Subcutaneous abdominal adipose tissue (tissue), 5 donors: ENCODE measurements around the gene MIA3.

Experiments
- H3K27ac ChIP-seq: one replicate; pipeline ENCODE4 v1.7.0; 2013; ENCODE audit warnings: low read depth, mild to moderate bottlenecking, inconsistent platforms, low read length, moderate library complexity
- H3K27me3 ChIP-seq, 5 donors: one replicate each; pipeline ENCODE4 v1.7.0; 2013; ENCODE audit warnings: low read length in 5 of 5, inconsistent platforms in 1 of 5; ENCODE audit not compliant: control insufficient read depth in 5 of 5, insufficient read depth in 4 of 5
- H3K36me3 ChIP-seq, 5 donors: one replicate each; pipeline ENCODE4 v1.7.0; 2013; ENCODE audit warnings: low read length in 5 of 5; ENCODE audit not compliant: control insufficient read depth in 5 of 5, insufficient read depth in 5 of 5
- H3K4me1 ChIP-seq, 5 donors: one replicate each; pipeline ENCODE4 v1.7.0; 2013; ENCODE audit warnings: low read length in 5 of 5, mild to moderate bottlenecking in 3 of 5, moderate library complexity in 1 of 5; ENCODE audit not compliant: control insufficient read depth in 5 of 5, insufficient read depth in 5 of 5
- H3K4me3 ChIP-seq, 5 donors: one replicate each; pipeline ENCODE4 v1.7.0; 2013; ENCODE audit warnings: low read length in 5 of 5, low read depth in 1 of 5
- H3K9ac ChIP-seq, 5 donors: one replicate each; pipeline ENCODE4 v1.7.0; 2013; ENCODE audit warnings: low read length in 5 of 5, mild to moderate bottlenecking in 4 of 5, moderate library complexity in 3 of 5
- H3K9me3 ChIP-seq, 5 donors: one replicate each; pipeline ENCODE4 v1.7.0; 2013; ENCODE audit warnings: low read length in 5 of 5; ENCODE audit not compliant: control insufficient read depth in 5 of 5
- donor health status: healthy.
- donor health status: healthy.
- donor health status: healthy.
- donor health status: healthy.
- donor health status: healthy.

MIA3 gene, protein sequence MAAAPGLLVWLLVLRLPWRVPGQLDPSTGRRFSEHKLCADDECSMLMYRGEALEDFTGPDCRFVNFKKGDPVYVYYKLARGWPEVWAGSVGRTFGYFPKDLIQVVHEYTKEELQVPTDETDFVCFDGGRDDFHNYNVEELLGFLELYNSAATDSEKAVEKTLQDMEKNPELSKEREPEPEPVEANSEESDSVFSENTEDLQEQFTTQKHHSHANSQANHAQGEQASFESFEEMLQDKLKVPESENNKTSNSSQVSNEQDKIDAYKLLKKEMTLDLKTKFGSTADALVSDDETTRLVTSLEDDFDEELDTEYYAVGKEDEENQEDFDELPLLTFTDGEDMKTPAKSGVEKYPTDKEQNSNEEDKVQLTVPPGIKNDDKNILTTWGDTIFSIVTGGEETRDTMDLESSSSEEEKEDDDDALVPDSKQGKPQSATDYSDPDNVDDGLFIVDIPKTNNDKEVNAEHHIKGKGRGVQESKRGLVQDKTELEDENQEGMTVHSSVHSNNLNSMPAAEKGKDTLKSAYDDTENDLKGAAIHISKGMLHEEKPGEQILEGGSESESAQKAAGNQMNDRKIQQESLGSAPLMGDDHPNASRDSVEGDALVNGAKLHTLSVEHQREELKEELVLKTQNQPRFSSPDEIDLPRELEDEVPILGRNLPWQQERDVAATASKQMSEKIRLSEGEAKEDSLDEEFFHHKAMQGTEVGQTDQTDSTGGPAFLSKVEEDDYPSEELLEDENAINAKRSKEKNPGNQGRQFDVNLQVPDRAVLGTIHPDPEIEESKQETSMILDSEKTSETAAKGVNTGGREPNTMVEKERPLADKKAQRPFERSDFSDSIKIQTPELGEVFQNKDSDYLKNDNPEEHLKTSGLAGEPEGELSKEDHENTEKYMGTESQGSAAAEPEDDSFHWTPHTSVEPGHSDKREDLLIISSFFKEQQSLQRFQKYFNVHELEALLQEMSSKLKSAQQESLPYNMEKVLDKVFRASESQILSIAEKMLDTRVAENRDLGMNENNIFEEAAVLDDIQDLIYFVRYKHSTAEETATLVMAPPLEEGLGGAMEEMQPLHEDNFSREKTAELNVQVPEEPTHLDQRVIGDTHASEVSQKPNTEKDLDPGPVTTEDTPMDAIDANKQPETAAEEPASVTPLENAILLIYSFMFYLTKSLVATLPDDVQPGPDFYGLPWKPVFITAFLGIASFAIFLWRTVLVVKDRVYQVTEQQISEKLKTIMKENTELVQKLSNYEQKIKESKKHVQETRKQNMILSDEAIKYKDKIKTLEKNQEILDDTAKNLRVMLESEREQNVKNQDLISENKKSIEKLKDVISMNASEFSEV (N-terminal part only)

DNA sequence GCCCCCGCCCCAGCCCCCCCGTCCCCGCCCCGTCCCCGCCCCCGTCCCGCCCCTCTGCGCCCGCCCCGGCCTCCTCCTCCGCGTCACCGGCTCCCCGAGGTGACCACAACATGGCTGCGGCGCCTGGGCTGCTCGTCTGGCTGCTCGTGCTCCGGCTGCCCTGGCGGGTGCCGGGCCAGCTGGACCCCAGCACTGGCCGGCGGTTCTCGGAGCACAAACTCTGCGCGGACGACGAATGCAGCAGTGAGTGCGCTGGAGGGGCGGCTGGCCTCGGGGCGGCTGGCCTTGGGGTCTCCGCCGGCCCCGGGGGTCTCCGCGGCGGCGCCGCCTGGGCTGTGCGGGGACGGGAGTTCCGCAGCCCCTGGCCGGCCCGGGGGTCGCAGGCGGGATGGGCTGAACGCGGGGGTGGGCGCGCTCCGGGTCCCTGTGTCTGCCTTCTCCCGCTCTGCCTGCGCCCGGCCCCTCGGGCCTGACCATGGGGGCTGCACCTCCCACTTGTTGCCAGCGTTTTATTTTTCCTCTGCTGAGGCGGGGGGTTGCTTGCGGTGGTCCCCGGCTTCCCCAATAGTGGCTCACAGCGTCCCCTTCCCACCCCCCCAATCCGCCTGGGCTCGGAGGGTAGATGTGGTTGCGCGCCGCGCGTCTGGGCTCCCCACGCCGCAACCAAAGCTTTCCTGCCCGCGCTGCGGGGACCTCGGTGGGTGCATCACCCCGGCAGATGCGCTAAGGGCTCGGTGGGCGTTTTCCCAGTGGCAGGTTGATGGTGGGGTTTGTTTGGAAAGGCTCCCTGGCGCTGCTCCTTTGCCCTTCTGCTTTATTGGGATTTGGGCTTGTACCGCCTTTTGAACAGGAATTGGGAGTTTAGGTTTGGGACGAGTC lies at the start of gene MIA3:
TSS of gene MIA3 (plus strand) at position 97 of the 879 bp plus-strand sequence. CDS start at position 111, 14 bp downstream.
- Histone ChIP-seq H3K36me3 (peaks cover 3 to 14% (median 7%) of the 10 kb centered on the region in 5 donors), H3K9ac (peak within 1 kb of the TSS; percentile 33 to 79 (median 69)), H3K27me3 (no peaks in the 10 kb centered on the region), H3K27ac (peak within 1 kb of the TSS; percentile 57), H3K4me3 (peak within 1 kb of the TSS; percentile 82 to 93 (median 85)), H3K4me1 (peaks cover 0 to 22% (median 21%) of the 10 kb centered on the region in 5 donors), H3K9me3 (no peaks in the 10 kb centered on the region)

DNA sequence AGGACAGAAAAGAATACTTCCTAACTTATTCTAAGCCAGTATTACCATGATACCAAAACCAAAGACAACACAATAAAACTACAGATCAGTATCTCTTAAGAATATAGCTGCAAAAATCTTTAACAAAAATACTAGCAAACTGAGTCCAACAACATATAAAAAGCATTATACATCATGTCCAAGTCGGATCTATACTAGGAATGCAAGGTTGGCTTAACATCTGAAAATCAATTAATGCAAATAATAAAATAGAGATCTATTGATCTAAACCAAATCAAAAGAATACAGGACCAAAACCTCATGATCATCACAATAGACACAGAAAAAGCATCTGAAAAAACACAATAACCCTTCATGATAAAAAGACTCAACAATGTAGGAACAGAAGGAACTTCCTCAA lies 47.1 kb upstream of the MIA3 start:
- no peak overlapping the region for H3K4me3 ChIP-seq
- H3K4me1 ChIP-seq, result no peaks in the 10 kb centered on the region
- no peak overlapping the region for H3K9ac ChIP-seq
- H3K36me3 ChIP-seq, result peaks cover 11 to 42% (median 33%) of the 10 kb centered on the region in 5 donors
- no peaks in the 10 kb centered on the region for H3K9me3 ChIP-seq
- no peaks in the 10 kb centered on the region for H3K27me3 ChIP-seq
- no peak overlapping the region for H3K27ac ChIP-seq

DNA sequence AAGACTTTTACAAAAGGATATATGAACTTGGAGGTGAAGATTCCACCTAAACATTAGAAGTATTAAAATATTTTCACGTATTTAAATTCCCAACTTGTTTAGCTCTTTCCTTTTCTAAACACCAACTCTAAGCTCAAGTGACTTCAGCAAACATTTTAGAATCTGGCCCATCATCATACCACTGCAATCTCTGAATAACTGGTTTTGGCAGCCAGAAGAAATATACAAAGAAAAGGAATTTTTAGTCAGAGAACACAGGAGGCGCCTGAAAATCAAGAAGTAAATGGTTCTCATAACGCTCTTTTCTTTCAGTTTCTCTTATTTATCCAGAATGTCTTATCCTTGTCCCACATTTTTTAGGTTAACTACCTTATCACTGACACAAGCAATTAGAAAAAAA lies 38.6 kb upstream of the MIA3 start:
- no peak overlapping the region for H3K9ac ChIP-seq
- H3K27me3 ChIP-seq, result no peaks in the 10 kb centered on the region
- H3K27ac ChIP-seq, result no peak overlapping the region
- peaks cover 5 to 30% (median 27%) of the 10 kb centered on the region in 5 donors for H3K36me3 ChIP-seq
- no peaks in the 10 kb centered on the region for H3K9me3 ChIP-seq
- no peak overlapping the region for H3K4me3 ChIP-seq
- H3K4me1 ChIP-seq, result peaks cover 0 to 11% (median 4%) of the 10 kb centered on the region in 5 donors

DNA sequence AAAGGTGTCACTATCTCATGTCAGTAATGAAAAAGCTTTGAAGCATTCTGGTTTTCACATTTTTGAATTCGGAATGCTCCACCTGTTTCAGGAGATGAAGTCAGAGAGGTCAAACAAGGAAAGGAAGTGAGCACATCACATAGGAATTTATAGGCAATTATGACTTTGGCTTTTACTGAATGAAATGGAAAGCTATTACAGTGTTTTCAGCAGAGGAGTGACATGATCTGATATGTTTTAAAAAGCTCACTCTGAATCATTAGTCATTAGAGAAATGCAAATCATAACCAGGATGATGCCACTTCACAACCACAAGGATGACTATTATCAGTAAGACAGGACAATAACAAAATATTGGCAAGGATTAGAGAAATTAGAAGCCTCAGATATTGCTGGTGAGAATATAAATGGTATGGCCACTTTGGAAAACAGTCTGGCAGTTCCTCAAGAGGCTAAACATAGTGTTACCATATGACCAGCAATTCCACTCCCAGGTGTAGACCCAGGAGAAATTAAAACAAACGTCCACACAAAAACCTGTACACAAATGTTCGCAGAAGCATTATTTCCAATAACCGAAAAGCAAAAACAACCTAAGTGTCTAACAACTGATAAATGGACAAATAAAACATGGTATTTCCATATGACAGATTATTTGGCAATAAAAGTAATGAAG lies 35.7 kb upstream of the MIA3 start:
- Histone ChIP-seq H3K36me3 (peaks cover 3 to 26% (median 22%) of the 10 kb centered on the region in 5 donors), H3K9ac (no peak overlapping the region), H3K27me3 (no peaks in the 10 kb centered on the region), H3K4me1 (peaks cover 0 to 13% (median 4%) of the 10 kb centered on the region in 5 donors), H3K27ac (no peak overlapping the region), H3K9me3 (no peaks in the 10 kb centered on the region), H3K4me3 (no peak overlapping the region)

DNA sequence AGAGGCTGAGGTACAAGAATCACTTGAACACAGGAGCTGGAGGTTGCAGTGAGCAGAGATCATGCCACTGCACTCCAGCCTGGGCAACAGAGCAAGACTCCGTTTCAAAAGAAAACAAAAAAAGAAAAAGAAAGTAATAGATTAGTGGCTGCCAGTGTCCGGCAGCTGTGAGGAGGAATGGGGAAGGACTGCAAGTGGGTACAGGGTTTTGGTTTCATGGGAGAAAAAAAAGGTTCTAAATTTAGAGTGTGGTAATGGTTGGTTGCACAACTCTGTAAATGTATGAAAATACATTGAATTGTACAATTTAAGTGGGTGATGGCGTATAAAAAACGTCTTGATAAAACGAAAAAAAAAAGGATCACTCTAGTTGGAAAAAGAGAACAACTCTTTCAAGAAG lies 34.8 kb upstream of the MIA3 start:
- no peaks in the 10 kb centered on the region for H3K9me3 ChIP-seq
- H3K4me3 ChIP-seq, result no peak overlapping the region
- H3K27ac ChIP-seq, result no peak overlapping the region
- peaks cover 3 to 28% (median 20%) of the 10 kb centered on the region in 5 donors for H3K36me3 ChIP-seq
- peaks cover 0 to 15% (median 4%) of the 10 kb centered on the region in 5 donors for H3K4me1 ChIP-seq
- no peaks in the 10 kb centered on the region for H3K27me3 ChIP-seq
- H3K9ac ChIP-seq, result no peak overlapping the region

DNA sequence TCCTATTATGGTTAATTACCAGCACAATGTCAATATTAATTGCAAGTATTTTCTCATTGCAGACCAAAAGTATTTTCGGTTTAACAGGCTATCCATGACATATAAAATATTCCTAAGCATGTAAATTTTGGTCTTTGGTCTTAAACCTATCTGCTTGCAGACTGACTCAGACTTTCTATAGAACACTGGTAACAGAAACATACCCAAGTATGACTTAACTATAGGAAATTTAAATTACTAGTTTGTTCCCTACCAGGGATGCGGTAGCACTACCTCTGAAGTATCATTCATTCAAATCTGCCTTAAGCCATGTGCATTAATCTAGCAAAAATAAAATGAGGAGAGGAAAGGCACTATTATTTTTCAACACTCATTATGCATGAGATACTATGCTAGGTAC lies 31.1 kb upstream of the MIA3 start:
- Histone ChIP-seq H3K4me1 (peaks cover 2 to 36% (median 25%) of the 10 kb centered on the region in 5 donors), H3K9ac (no peak overlapping the region), H3K4me3 (no peak overlapping the region), H3K36me3 (peaks cover 3 to 20% (median 16%) of the 10 kb centered on the region in 5 donors), H3K27ac (no peak overlapping the region), H3K27me3 (no peaks in the 10 kb centered on the region), H3K9me3 (no peaks in the 10 kb centered on the region)

DNA sequence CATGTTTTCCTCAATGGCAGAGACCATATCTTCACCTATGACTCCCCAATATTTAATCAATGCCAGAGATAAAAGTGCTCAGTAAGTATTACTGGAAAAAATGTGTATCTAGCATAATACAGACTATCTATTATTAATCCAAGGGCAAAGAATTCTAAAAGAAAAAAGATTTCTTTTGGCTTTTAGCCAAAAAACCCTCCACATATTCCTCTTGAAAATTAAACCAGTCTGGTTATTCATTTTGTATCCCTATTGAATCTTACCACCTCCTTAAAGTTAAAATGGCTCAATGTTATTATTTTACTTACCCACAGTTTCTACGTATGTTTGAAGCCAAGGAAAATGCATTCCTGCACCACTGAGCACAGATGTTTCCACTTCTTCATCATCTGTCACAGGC lies 29.8 kb upstream of the MIA3 start:
- peaks cover 2 to 31% (median 20%) of the 10 kb centered on the region in 5 donors for H3K4me1 ChIP-seq
- no peak overlapping the region for H3K27ac ChIP-seq
- H3K36me3 ChIP-seq, result peaks cover 3 to 16% (median 11%) of the 10 kb centered on the region in 5 donors

DNA sequence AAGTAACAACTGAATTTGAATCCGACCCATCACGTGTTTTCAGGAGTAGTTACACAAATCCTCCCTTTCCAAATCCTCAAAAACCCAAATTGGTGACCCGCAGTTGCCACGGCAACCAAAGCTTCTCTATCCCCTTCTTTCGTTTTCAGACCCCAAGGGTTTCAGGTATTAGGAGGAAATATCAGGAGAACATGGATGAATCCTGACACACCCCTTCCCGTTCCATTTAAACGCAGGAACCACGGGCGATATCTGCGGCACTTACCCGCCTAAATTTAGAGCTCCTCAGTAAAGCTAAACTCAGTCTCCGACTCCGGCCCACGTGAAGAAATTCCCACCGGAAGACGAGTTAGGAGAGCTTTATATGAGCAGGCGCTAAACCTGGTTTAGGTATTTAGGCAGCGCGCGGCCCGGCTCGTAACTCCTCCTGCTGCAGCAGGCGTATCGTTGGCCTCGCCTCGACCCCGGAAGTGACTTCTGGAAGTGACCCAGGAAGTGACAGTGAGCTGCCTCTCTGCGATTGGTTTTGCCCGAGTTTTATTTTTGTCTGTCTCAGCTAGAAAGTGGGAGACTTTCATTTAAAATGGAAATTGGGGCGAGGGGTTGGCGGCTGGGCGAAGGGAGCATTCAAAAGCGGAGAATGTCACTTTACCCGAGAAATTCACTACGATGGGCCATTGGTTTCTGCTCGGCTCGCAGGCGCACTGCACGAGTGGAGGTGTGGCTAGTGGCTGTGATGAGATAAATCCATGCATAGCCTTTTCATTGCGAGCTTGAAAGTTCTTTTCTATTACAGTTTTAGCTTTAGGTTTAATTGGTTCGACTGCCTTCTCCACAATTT lies 28.2 kb upstream of the MIA3 start, which contains the start of gene TAF1A:
TSS of gene TAF1A (minus strand) at position 472 of the 841 bp plus-strand sequence.
- H3K9ac ChIP-seq, result peak within 1 kb of the TSS; percentile 49 to 94 (median 85)

More for the DNA sequence above, 29.8 kb upstream of the MIA3 start:
- Histone ChIP-seq H3K4me3 (no peak overlapping the region), H3K27me3 (no peaks in the 10 kb centered on the region), H3K9ac (no peak overlapping the region), H3K9me3 (no peaks in the 10 kb centered on the region)

More for the DNA sequence above, 28.2 kb upstream of the MIA3 start, which contains the start of gene TAF1A:
- H3K9me3 ChIP-seq, result no peaks in the 10 kb centered on the region
- peak within 1 kb of the TSS; percentile 81 to 98 (median 90) for H3K4me3 ChIP-seq
- peaks cover 2 to 24% (median 20%) of the 10 kb centered on the region in 5 donors for H3K4me1 ChIP-seq
- peak within 1 kb of the TSS; percentile 93 for H3K27ac ChIP-seq
- H3K36me3 ChIP-seq, result peaks cover 3 to 14% (median 9%) of the 10 kb centered on the region in 5 donors
- no peaks in the 10 kb centered on the region for H3K27me3 ChIP-seq
